Astrocyte (in vitro differentiated cells and primary cell): ENCODE results near the gene RIMBP2.

Experiments
- CTCF ChIP-seq: IDR thresholded peaks from 2 replicates; pipeline ENCODE4 v1.5.1; 2011; ENCODE audit warnings: low read depth, mild to moderate bottlenecking, inconsistent platforms, low read length, moderate library complexity; ENCODE audit not compliant: insufficient read depth
- EZH2 ChIP-seq: IDR thresholded peaks from 2 replicates; pipeline ENCODE4 v1.6.1; 2012; ENCODE audit warnings: mild to moderate bottlenecking, low read length, inconsistent platforms; ENCODE audit not compliant: insufficient read depth

- no peak for TF ChIP-seq EZH2
- no peak for TF ChIP-seq CTCF
These were observed 291.0 kb downstream of the RIMBP2 start for GRCh38 chr12:130424858-130425697.
